Nephron progenitor cell (in vitro differentiated cells): Measurements from ENCODE around the gene CAPN12.

Experiments used
- DNase-seq: peaks from one replicate; pipeline ENCODE4 v3.0.0; 2021
- H3K27ac Mint-ChIP-seq: 2 replicates; pipeline ENCODE4 v1.8.0; 2021; ENCODE audit warnings: mild to moderate bottlenecking, moderate library complexity, mixed read lengths
- H3K27me3 Mint-ChIP-seq: 2 replicates; pipeline ENCODE4 v1.8.0; 2021; ENCODE audit warnings: mild to moderate bottlenecking, low read depth, mixed read lengths; ENCODE audit not compliant: poor library complexity
- H3K36me3 Mint-ChIP-seq: 2 replicates; pipeline ENCODE4 v1.8.0; 2021; ENCODE audit warnings: low read depth, mixed read lengths
- H3K4me1 Mint-ChIP-seq: 2 replicates; pipeline ENCODE4 v1.8.0; 2021; ENCODE audit warnings: mixed read lengths
- H3K4me3 Mint-ChIP-seq: 2 replicates; pipeline ENCODE4 v1.8.0; 2021; ENCODE audit warnings: mild to moderate bottlenecking, moderate library complexity, mixed read lengths
- H3K9me3 Mint-ChIP-seq: 2 replicates; pipeline ENCODE4 v1.8.0; 2021; ENCODE audit warnings: mild to moderate bottlenecking, moderate library complexity, mixed read lengths
- CTCF ChIP-seq: fragments of 200-600 bp; sonication (generic); IDR thresholded peaks from 2 replicates; pipeline ENCODE4 v1.5.0; 2021; ENCODE audit warnings: antibody characterized with exemption

Gene CAPN12

GRCh38 chr19:38690832-38691231 lies 53.4 kb downstream of the CAPN12 start:
- H3K4me3 Mint-ChIP-seq = no peak overlapping the region

GRCh38 chr19:38690146-38690545 lies 54.1 kb downstream of the CAPN12 start:
- Mint-ChIP-seq H3K27ac (peak overlapping the region; percentile 97), H3K27me3 (peaks cover 3% of the 10 kb centered on the region), H3K4me3 (no peak overlapping the region), H3K9me3 (peaks cover 8% of the 10 kb centered on the region), H3K4me1 (peaks cover 87% of the 10 kb centered on the region), H3K36me3 (peaks cover 31% of the 10 kb centered on the region)
- TF ChIP-seq CTCF = no peak
- no peak for DNase-seq

More at GRCh38 chr19:38690832-38691231, 53.4 kb downstream of the CAPN12 start:
- Mint-ChIP-seq H3K27me3 (peaks cover 3% of the 10 kb centered on the region), H3K9me3 (peaks cover 8% of the 10 kb centered on the region), H3K27ac (peak overlapping the region; percentile 72), H3K4me1 (peaks cover 87% of the 10 kb centered on the region), H3K36me3 (peaks cover 31% of the 10 kb centered on the region)
- no peak for DNase-seq
- no peak for TF ChIP-seq CTCF

DNA sequence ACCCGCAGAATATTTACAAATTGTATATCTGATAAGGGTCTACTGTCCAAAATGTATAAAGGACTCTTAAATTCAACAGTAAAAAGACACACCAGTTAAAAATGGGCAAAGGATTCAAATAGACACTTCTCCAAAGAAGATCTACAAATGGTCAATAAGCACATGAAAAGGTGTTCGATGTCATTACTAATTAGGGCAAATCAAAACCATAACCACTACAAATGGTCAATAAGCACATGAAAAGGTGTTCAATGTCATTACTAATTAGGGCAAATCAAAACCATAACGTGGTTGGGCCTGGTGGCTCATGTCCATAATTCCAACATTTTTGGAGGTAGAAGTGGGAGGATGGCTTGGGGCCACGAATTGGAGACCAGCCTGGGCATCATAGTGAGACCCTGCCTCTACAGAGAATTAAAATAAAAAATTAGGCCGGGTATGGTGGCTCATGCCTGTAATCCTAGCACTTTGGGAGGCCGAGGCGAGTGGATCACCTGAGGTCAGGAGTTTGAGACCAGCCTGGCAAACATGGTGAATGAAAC lies 56.4 kb downstream of the CAPN12 start:
- Mint-ChIP-seq H3K27ac (no peak overlapping the region), H3K4me3 (no peak overlapping the region), H3K27me3 (peaks cover 3% of the 10 kb centered on the region), H3K36me3 (peaks cover 32% of the 10 kb centered on the region), H3K4me1 (peaks cover 87% of the 10 kb centered on the region), H3K9me3 (peaks cover 8% of the 10 kb centered on the region)
- TF ChIP-seq CTCF = no peak
- no peak for DNase-seq

DNA sequence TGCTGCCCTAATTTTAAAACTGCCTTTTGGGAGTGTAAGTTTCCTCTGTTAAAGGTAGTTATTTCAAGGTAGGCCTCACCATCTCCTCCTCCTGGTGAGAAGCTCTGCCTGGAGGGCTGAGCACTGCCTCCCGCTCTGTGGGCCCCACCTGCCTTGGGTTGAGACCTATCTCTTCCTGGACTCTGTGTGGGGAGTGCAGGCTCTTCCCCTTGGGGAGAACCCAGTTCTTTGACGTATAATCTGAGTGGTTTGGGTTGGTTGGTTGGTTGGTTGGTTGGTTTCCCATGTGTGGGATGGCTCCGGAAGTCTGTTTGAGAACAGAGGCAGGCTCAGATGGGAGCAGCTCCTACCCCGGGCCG lies 57.8 kb downstream of the CAPN12 start:
- no peaks in the 10 kb centered on the region for H3K27me3 Mint-ChIP-seq

GRCh38 chr19:38685666-38686529 lies 58.4 kb downstream of the CAPN12 start:
- DNase-seq = no peak
- Mint-ChIP-seq H3K9me3 (peaks cover 8% of the 10 kb centered on the region), H3K27me3 (no peaks in the 10 kb centered on the region), H3K27ac (peak overlapping the region; percentile 99), H3K4me1 (peaks cover 86% of the 10 kb centered on the region), H3K4me3 (peak overlapping the region; percentile 54), H3K36me3 (peaks cover 49% of the 10 kb centered on the region)
- TF ChIP-seq CTCF = peak; percentile 30

More for the DNA sequence above, 57.8 kb downstream of the CAPN12 start:
- no peak for DNase-seq
- Mint-ChIP-seq H3K4me3 (peak overlapping the region; percentile 25), H3K9me3 (peaks cover 8% of the 10 kb centered on the region), H3K27ac (peak overlapping the region; percentile 99), H3K4me1 (peaks cover 85% of the 10 kb centered on the region), H3K36me3 (peaks cover 45% of the 10 kb centered on the region)
- TF ChIP-seq CTCF = no peak
